Measurements from ENCODE around the gene ROBO4.

Gene ROBO4

DNA sequence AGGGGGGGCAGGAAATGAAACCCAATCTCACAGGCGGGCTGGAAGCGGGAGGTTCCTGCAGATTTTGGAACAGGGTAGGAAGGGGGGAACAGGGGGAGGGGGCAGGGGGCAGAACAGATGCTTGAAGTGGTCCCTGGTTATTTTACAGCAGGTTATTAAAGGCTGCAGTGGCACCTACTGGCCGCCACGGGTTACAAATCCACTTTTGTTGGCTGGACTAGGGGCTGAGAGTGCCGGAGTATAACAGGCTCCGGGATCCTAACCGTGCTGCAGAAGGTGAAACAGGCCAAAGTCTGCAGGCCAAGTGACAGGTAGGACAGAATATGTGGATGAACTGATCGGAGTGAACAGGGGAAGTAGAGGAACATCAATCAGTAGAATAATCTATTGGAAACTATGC is 30.0 kb downstream of the ROBO4 start:
- Histone ChIP-seq H2BK15ac (ENCODE audit: low read depth, poor library complexity, severe bottlenecking) (no peak overlapping the region), H2AFZ (ENCODE audit: low read depth, low read length) (no peak overlapping the region), H4K91ac (ENCODE audit: low read length) (no peak overlapping the region), H3K4me3 (ENCODE audit: insufficient read depth in 1 of 2, low read depth in 1 of 2, low read length in 2 of 2) (no peak overlapping the region), H2BK5ac (ENCODE audit: low read depth, low read length, poor library complexity, severe bottlenecking) (no peak overlapping the region), H3K4ac (ENCODE audit: low read depth in 1 of 2, low read length in 2 of 2) (no peak overlapping the region), H4K8ac (ENCODE audit: low read length) (no peak overlapping the region), H3K18ac (ENCODE audit: low read depth in 1 of 2, low read length in 2 of 2) (no peak overlapping the region), H3K4me1 (ENCODE audit: control insufficient read depth, insufficient read depth, low read depth, low read length) (peaks cover 23% of the 10 kb centered on the region), H3K4me2 (ENCODE audit: low read length, poor library complexity, severe bottlenecking) (no peak overlapping the region), H3K23ac (ENCODE audit: low read length in 2 of 2) (no peak overlapping the region), H3K36me3 (ENCODE audit: control insufficient read depth in 1 of 2, insufficient read depth in 2 of 2, low read depth in 1 of 2, low read length in 2 of 2) (no peaks in the 10 kb centered on the region), H2BK12ac (ENCODE audit: low read length in 2 of 2) (no peak overlapping the region), H3K27ac (ENCODE audit: low read length, poor library complexity, severe bottlenecking) (no peak overlapping the region), H2AK5ac (ENCODE audit: low read length, severe bottlenecking) (no peak overlapping the region), H3K79me1 (replicated peaks; ENCODE audit: low read length, poor library complexity, severe bottlenecking) (no peaks in the 10 kb centered on the region), H2BK120ac (ENCODE audit: low read depth, low read length) (no peak overlapping the region), H3K9me3 (ENCODE audit: control insufficient read depth, low read length) (no peaks in the 10 kb centered on the region), H3K27me3 (ENCODE audit: control insufficient read depth in 1 of 2, insufficient read depth in 1 of 2, low read length in 2 of 2) (peaks cover 99 to 100% of the 10 kb centered on the region in 2 experiments), H3K14ac (ENCODE audit: low read length in 2 of 2) (no peak overlapping the region), H3K9ac (ENCODE audit: low read length) (no peak overlapping the region)
- 3% methylated on average over 8 of the region's 8 CpGs for WGBS
- DNase-seq, result peak; percentile 45

DNA sequence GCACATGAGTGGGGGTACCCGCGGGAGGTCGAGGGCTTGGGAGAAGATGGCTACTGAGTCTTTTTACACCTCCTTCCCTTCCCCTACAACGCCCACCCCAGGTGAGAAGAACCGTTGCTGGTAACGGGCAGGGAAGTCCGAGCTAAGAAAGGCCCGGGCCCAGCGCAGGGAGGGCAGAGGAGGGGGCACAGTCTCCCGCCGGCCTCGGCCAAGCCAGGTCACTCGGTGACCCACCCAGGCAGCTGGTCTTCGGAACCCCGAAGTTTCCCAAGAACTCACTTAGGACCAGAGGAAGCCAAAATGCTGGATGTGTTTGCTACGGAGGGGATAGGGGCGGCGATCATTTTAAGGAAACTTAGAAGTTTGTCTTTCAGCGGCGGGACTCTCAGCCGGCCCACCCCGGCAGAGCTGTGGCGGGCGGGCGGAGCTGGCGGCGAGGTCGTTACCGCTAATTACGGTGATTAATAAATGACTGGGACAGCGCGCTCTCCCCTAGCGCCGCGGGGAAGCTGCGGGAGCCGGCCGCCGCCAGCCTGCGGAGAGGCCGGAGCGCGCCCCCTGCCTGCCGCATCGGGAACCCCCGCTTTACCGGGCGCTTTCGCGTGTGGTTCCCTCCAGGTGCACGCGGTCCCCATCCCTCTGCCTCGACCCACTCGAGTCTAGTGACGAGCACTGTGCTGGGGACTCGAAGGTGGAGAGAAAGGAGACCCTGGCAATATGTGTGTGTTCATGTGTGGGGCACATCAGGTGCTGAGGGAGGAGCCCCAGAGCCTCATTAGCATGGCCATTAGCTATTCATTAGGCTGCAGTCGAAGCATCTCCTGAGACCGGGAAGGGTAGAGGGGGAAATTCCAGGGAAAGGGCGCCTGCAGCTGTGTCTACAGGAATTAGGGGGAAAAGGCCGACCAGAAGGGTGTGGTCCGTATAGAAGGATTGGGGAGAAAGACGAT is 31.5 kb downstream of the ROBO4 start:
- H2BK120ac ChIP-seq (ENCODE audit: low read depth, low read length), result no peak overlapping the region
- H2BK12ac ChIP-seq (ENCODE audit: low read length in 2 of 2), result no peak overlapping the region
- H4K91ac ChIP-seq (ENCODE audit: low read length), result no peak overlapping the region
- H3K36me3 ChIP-seq (ENCODE audit: control insufficient read depth in 1 of 2, insufficient read depth in 2 of 2, low read depth in 1 of 2, low read length in 2 of 2), result no peaks in the 10 kb centered on the region
- no peak overlapping the region for H2BK5ac ChIP-seq (ENCODE audit: low read depth, low read length, poor library complexity, severe bottlenecking)
- H3K4ac ChIP-seq (ENCODE audit: low read depth in 1 of 2, low read length in 2 of 2), result no peak overlapping the region
- 5% methylated on average over 62 of the region's 62 CpGs for WGBS
- peak; percentile 39 for DNase-seq
- H3K23ac ChIP-seq (ENCODE audit: low read length in 2 of 2), result peak overlapping the region in 1 of 2 experiments; percentile 16
- peak overlapping the region in 1 of 2 experiments; percentile 66 for H3K4me3 ChIP-seq (ENCODE audit: insufficient read depth in 1 of 2, low read depth in 1 of 2, low read length in 2 of 2)
- no peak overlapping the region for H2AK5ac ChIP-seq (ENCODE audit: low read length, severe bottlenecking)
- H3K18ac ChIP-seq (ENCODE audit: low read depth in 1 of 2, low read length in 2 of 2), result no peak overlapping the region
- no peak overlapping the region for H3K27ac ChIP-seq (ENCODE audit: low read length, poor library complexity, severe bottlenecking)
- peak overlapping the region; percentile 76 for H3K4me2 ChIP-seq (ENCODE audit: low read length, poor library complexity, severe bottlenecking)
- H3K27me3 ChIP-seq (ENCODE audit: control insufficient read depth in 1 of 2, insufficient read depth in 1 of 2, low read length in 2 of 2), result peaks cover 99 to 100% of the 10 kb centered on the region in 2 experiments
- H4K8ac ChIP-seq (ENCODE audit: low read length), result no peak overlapping the region
- no peaks in the 10 kb centered on the region for H3K9me3 ChIP-seq (ENCODE audit: control insufficient read depth, low read length)
- H3K4me1 ChIP-seq (ENCODE audit: control insufficient read depth, insufficient read depth, low read depth, low read length), result peaks cover 28% of the 10 kb centered on the region
- H3K9ac ChIP-seq (ENCODE audit: low read length), result no peak overlapping the region
- no peak overlapping the region for H2BK15ac ChIP-seq (ENCODE audit: low read depth, poor library complexity, severe bottlenecking)
- peak overlapping the region; percentile 11 for H2AFZ ChIP-seq (ENCODE audit: low read depth, low read length)
- H3K14ac ChIP-seq (ENCODE audit: low read length in 2 of 2), result no peak overlapping the region
- H3K79me1 ChIP-seq (replicated peaks; ENCODE audit: low read length, poor library complexity, severe bottlenecking), result no peaks in the 10 kb centered on the region

DNA sequence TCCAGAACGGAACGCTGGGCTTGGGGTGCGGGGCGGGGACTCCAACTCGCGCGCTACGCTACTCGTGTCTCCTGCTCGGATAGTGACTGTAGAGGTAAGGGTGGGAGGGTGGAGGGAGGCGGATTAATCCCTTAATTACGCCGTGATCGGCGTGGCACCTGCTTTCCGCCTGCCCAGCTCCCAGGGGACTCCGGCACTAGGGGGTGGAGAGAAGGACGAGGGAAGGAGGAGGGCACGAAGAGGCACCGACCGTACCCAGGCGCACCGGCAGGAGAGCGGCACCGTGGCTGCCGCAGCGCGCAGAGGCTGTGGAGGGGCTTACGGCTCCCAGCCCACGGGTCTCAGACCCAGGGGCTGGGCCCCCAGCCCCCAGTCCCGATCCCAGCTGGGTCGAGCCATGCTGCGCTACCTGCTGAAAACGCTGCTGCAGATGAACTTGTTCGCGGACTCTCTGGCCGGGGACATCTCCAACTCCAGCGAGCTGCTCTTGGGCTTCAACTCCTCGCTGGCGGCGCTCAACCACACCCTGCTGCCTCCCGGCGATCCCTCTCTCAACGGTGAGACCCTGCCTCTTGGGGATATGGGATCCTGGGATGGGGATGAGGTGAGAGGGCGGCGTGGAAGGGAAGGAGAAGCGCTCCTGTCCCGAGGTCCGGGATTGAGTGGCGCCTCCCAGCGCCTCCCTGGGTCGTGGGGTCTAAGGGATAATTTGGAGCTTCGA is 32.3 kb downstream of the ROBO4 start, which contains the start of gene ROBO3:
Gene ROBO3, plus strand, starts transcription at position 252 of the 721 bp plus-strand sequence. Its CDS starts 146 bp downstream, at position 398.
- no peaks in the 10 kb centered on the region for H3K9me3 ChIP-seq (ENCODE audit: control insufficient read depth, low read length)
- peak within 1 kb of the TSS in 1 of 2 experiments; percentile 16 for H3K23ac ChIP-seq (ENCODE audit: low read length in 2 of 2)
- H3K9ac ChIP-seq (ENCODE audit: low read length), result no peak within 1 kb of the TSS
- H3K18ac ChIP-seq (ENCODE audit: low read depth in 1 of 2, low read length in 2 of 2), result no peak within 1 kb of the TSS
- H2BK12ac ChIP-seq (ENCODE audit: low read length in 2 of 2), result no peak within 1 kb of the TSS
- H4K91ac ChIP-seq (ENCODE audit: low read length), result no peak within 1 kb of the TSS
- H2AK5ac ChIP-seq (ENCODE audit: low read length, severe bottlenecking), result no peak within 1 kb of the TSS
- peaks cover 29% of the 10 kb centered on the region for H3K4me1 ChIP-seq (ENCODE audit: control insufficient read depth, insufficient read depth, low read depth, low read length)
- no peak within 1 kb of the TSS for H4K8ac ChIP-seq (ENCODE audit: low read length)
- H3K36me3 ChIP-seq (ENCODE audit: control insufficient read depth in 1 of 2, insufficient read depth in 2 of 2, low read depth in 1 of 2, low read length in 2 of 2), result no peaks in the 10 kb centered on the region
- WGBS, result 3% methylated on average over 48 of the region's 53 CpGs
- H3K27ac ChIP-seq (ENCODE audit: low read length, poor library complexity, severe bottlenecking), result no peak within 1 kb of the TSS
- H2BK15ac ChIP-seq (ENCODE audit: low read depth, poor library complexity, severe bottlenecking), result no peak within 1 kb of the TSS
- H3K4ac ChIP-seq (ENCODE audit: low read depth in 1 of 2, low read length in 2 of 2), result no peak within 1 kb of the TSS
- H3K4me2 ChIP-seq (ENCODE audit: low read length, poor library complexity, severe bottlenecking), result peak within 1 kb of the TSS; percentile 76
- H2BK120ac ChIP-seq (ENCODE audit: low read depth, low read length), result no peak within 1 kb of the TSS
- peak within 1 kb of the TSS; percentile 11 for H2AFZ ChIP-seq (ENCODE audit: low read depth, low read length)
- DNase-seq, result peak; percentile 26
- no peaks in the 10 kb centered on the region for H3K79me1 ChIP-seq (replicated peaks; ENCODE audit: low read length, poor library complexity, severe bottlenecking)
- peak within 1 kb of the TSS in 1 of 2 experiments; percentile 66 for H3K4me3 ChIP-seq (ENCODE audit: insufficient read depth in 1 of 2, low read depth in 1 of 2, low read length in 2 of 2)
- no peak within 1 kb of the TSS for H2BK5ac ChIP-seq (ENCODE audit: low read depth, low read length, poor library complexity, severe bottlenecking)
- H3K27me3 ChIP-seq (ENCODE audit: control insufficient read depth in 1 of 2, insufficient read depth in 1 of 2, low read length in 2 of 2), result peaks cover 99% of the 10 kb centered on the region in 2 experiments
- H3K14ac ChIP-seq (ENCODE audit: low read length in 2 of 2), result no peak within 1 kb of the TSS

DNA sequence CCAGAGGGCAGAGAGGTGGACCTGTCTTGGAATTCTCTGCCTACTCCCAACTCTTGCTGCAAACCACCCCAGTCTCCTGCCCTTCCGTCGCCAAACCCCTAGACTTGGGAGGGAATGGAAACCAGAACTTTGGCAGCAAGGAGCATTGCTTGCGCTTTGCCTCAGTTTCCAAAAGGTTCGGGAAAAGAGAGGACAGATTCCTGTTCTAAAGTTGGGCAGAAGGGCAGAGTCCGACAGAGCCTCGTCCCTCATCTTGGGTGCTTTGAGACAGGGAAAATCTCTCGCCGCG is 32.8 kb downstream of the ROBO4 start:
- no peak overlapping the region for H3K4ac ChIP-seq (ENCODE audit: low read depth in 1 of 2, low read length in 2 of 2)
- H3K27me3 ChIP-seq (ENCODE audit: control insufficient read depth in 1 of 2, insufficient read depth in 1 of 2, low read length in 2 of 2), result peaks cover 94 to 99% of the 10 kb centered on the region in 2 experiments
- H2AK5ac ChIP-seq (ENCODE audit: low read length, severe bottlenecking), result no peak overlapping the region
- no peaks in the 10 kb centered on the region for H3K79me1 ChIP-seq (replicated peaks; ENCODE audit: low read length, poor library complexity, severe bottlenecking)
- peaks cover 29% of the 10 kb centered on the region for H3K4me1 ChIP-seq (ENCODE audit: control insufficient read depth, insufficient read depth, low read depth, low read length)
- H2BK12ac ChIP-seq (ENCODE audit: low read length in 2 of 2), result no peak overlapping the region
- no peak overlapping the region for H3K18ac ChIP-seq (ENCODE audit: low read depth in 1 of 2, low read length in 2 of 2)
- H4K91ac ChIP-seq (ENCODE audit: low read length), result no peak overlapping the region
- H3K4me3 ChIP-seq (ENCODE audit: insufficient read depth in 1 of 2, low read depth in 1 of 2, low read length in 2 of 2), result no peak overlapping the region
- no peaks in the 10 kb centered on the region for H3K36me3 ChIP-seq (ENCODE audit: control insufficient read depth in 1 of 2, insufficient read depth in 2 of 2, low read depth in 1 of 2, low read length in 2 of 2)
- no peak for DNase-seq
- no peak overlapping the region for H4K8ac ChIP-seq (ENCODE audit: low read length)
- no peak overlapping the region for H3K27ac ChIP-seq (ENCODE audit: low read length, poor library complexity, severe bottlenecking)
- no peak overlapping the region for H3K23ac ChIP-seq (ENCODE audit: low read length in 2 of 2)
- H3K9ac ChIP-seq (ENCODE audit: low read length), result no peak overlapping the region
- H2BK15ac ChIP-seq (ENCODE audit: low read depth, poor library complexity, severe bottlenecking), result no peak overlapping the region
- H3K9me3 ChIP-seq (ENCODE audit: control insufficient read depth, low read length), result no peaks in the 10 kb centered on the region
- no peak overlapping the region for H2AFZ ChIP-seq (ENCODE audit: low read depth, low read length)
- 16% methylated on average over 9 of the region's 9 CpGs for WGBS
- no peak overlapping the region for H3K4me2 ChIP-seq (ENCODE audit: low read length, poor library complexity, severe bottlenecking)
- no peak overlapping the region for H3K14ac ChIP-seq (ENCODE audit: low read length in 2 of 2)
- no peak overlapping the region for H2BK120ac ChIP-seq (ENCODE audit: low read depth, low read length)
- H2BK5ac ChIP-seq (ENCODE audit: low read depth, low read length, poor library complexity, severe bottlenecking), result no peak overlapping the region
